GM11168 (cell line): ENCODE data around the gene ADI1.
"Not testable (repeated sequence)": the region's sequence is repeated elsewhere in the genome, so short reads cannot be mapped to it uniquely, and the experiment has no call there.

Source experiments
- in situ Hi-C: fragments of 300-500 bp; cut with MboI; formaldehyde crosslinking; loops from one replicate; pipeline ENCODE4 v1.12.0; 2022; ENCODE audit warnings: low sequenced_read_pairs; ENCODE audit not compliant: unreplicated experiment

ADI1 gene

GRCh38 chr2:3453190-3453999 lies 65.9 kb downstream of the ADI1 start:
- in situ Hi-C loops: no loop called here

DNA sequence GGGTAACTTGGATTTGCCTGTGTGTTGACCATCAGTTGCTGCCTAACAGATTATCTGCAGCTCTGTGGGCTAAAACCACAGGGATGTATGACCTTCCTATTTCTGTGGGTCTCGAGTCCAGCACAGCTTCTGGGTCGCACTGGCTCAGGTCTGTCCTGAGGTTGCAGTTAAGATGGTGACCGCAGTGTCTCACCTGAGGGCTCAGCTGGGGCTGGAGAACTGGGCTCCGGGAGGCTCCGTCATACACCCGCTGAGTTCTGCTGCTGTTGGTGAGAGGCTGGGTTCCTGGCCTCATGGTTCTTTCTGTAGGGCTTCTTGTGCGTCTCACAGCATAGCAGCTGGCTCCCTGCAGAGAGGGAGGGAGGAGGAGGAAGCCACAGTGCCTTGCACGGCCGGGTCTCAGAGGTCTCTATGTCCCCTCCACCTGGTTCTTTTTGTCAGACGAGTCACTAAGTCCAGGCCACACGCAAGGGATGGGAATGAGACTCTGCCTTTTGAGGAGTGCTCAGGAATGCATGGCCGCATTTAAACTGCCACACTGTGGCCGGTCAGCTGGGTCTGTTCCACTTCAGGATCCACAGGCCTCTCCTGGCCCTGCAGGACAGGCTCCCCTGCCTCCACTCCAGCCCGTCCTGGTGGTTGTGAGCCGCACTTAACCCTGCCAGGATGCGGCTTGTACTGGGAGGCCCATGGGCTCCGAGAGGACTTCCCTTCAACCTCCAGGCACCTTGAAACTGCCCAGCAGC lies 67.2 kb downstream of the ADI1 start:
- in situ Hi-C loops: no loop called here

DNA sequence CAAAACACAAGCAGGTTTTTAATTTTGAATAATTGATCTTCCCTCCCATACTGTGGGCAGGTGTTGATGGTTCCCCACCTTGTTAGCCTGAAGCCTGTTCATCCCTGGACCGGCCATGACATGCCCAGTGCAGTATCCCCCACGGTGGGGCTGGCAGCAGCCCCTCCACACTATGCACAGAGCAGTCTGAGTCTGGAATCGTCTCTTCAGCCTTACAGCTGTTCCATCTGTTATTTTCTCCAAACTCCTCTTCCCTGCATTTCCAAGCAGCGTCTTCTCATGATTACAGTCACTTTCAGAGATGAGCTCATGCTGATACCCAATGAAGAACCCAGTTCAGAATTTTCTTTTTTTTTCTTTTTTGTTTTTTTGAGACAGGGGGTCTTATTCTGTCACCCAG lies 68.2 kb downstream of the ADI1 start:
- in situ Hi-C loops: no loop called here

GRCh38 chr2:3450385-3451010 lies 68.8 kb downstream of the ADI1 start:
- in situ Hi-C loops: no loop called here

DNA sequence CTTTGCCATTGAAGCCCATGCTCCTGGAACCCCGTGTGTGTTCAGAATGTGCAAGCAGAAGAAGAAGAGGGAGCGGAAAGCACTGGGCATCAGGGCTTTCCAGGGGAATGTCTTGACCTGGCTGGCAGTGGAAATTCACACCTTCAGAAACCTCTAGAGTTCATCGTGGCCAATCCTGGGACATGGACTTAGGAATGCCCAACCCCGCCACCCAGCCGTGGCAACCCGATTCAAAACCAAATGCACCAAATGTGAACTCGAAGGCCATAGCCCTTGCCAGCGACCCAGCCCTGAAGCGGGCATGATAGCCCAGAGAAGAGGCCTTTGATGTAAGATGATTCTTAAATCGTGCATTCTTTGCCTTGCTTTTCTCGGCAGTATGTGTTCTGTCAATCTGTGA lies 69.4 kb downstream of the ADI1 start:
- in situ Hi-C loops: no loop called here

- in situ Hi-C loops: no loop called here
Observed at GRCh38 chr2:3449086-3449485, 70.2 kb downstream of the ADI1 start.

GRCh38 chr2:3448441-3448911 lies 70.9 kb downstream of the ADI1 start:
- in situ Hi-C loops: not testable (repeated sequence)

DNA sequence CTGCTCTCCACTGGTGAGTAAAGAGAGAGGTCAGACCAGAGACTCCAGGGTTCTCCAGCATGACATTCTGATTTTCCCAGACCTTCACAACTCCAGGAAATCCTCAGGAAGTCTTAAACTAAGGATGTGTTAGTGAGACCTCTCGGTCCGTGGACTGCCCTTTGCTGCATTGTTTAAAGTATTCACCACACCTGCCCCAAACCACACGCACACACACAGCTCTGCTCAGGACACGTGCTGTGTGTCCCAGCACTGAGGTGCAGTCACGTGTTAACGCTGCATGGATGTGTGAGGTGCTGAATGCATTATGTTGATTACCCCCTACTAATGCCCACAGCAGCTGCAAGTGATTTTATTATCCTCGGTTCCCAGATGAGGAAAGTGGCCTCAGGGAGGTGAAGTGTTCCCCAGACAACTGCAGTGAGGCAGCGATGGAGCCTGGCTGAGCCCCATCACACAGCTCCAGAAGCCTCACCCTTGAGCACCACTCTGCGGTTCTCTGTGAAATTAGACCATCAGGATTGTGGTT lies 71.5 kb downstream of the ADI1 start:
- in situ Hi-C loops: no loop called here
